GM12872 (cell line): ENCODE measurements around the gene RNF103.

Experiments used
- CTCF ChIP-seq: IDR thresholded peaks from 3 replicates; pipeline ENCODE4 v1.5.1; 2011; ENCODE audit warnings: low read depth, mild to moderate bottlenecking, low read length, moderate library complexity; ENCODE audit not compliant: insufficient read depth

The RNF103 gene

DNA sequence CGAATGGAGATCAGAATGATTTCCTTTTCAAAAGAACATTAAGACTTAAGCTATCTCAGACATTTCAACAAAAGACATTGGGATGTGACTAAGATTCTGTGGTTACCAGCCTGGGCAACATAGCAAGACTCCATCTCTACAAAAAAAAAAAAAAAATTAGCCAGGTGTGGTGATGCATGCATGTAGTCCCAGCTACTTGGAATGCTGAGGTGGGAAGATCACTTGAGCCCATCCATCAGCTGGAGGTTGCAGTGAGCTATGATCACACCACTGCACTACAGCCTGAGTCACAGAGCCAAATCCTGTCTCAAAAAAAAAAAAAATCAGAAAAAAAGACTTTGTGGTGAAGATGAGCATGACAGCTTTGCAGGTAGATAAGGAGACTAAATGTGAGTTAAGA, 12.8 kb downstream of the RNF103 start:
- no peak for TF ChIP-seq CTCF

GRCh38 chr2:86608832-86609410, 14.7 kb downstream of the RNF103 start:
- no peak for TF ChIP-seq CTCF

- TF ChIP-seq CTCF: no peak
These were observed 19.8 kb downstream of the RNF103 start for GRCh38 chr2:86603905-86604304.

DNA sequence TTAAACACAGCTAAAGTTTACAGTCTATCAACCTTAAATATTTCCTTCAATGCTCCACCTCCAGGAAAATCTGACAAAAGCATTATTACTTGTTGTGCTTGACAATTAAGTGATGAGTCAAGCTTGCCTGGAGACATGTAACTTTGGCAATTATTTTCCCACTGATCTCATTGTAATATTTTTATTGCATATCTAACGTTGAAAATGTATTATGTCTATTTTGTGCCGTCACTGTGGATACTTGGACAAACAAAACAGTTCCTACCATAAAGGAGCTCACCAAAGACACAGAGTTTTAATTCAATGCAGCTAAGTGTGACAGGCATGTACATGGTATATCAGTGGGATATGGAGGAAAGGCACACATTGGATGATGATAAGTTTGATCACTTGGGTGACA, 24.7 kb downstream of the RNF103 start:
- TF ChIP-seq CTCF: no peak

GRCh38 chr2:86596118-86596517, 27.5 kb downstream of the RNF103 start:
- TF ChIP-seq CTCF: no peak

- TF ChIP-seq CTCF: no peak
These were observed 30.4 kb downstream of the RNF103 start for GRCh38 chr2:86593266-86593665.

DNA sequence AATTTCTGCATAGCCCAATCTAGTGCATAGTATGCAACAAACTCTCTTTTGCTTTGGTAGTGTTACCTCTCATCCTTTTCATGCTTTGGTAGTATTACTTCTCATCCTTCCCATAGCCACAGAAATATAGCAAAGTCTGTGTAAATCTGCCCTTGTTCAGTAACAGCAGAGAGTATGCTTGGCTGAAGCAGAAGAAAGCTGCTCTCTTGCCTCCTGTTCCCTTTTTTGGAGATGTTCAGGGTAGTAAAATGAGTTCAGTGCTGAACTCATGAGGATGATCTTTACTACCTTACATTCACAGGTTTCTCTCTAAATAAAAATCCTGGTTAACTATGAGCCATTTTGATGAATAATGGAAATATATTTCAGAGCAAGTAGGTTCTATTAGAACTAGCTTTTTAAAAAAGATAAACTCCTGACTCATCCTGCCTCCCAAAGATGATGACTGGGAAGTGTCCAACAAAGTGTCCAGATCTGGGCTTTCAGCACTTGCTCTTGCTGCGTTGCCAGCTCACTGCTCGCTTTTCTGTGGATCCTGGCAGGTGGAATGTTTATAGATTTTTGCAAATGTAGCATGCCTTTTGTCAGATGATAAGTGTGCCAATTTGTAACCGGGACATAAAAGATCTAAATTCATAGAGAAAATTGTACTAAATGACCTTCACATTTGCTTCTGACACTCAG, 31.0 kb downstream of the RNF103 start:
- TF ChIP-seq CTCF: no peak
